ENCODE measurements around the gene GRIN2C. TPM values are rescaled to one million over a fixed set of nuclear protein-coding genes. Genes with fewer than 3 reads are reported as not detected.

GRIN2C gene
- total RNA-seq, 6 experiments from 2014 or later = 0.05 to 0.07 TPM; not detected in 4

DNA sequence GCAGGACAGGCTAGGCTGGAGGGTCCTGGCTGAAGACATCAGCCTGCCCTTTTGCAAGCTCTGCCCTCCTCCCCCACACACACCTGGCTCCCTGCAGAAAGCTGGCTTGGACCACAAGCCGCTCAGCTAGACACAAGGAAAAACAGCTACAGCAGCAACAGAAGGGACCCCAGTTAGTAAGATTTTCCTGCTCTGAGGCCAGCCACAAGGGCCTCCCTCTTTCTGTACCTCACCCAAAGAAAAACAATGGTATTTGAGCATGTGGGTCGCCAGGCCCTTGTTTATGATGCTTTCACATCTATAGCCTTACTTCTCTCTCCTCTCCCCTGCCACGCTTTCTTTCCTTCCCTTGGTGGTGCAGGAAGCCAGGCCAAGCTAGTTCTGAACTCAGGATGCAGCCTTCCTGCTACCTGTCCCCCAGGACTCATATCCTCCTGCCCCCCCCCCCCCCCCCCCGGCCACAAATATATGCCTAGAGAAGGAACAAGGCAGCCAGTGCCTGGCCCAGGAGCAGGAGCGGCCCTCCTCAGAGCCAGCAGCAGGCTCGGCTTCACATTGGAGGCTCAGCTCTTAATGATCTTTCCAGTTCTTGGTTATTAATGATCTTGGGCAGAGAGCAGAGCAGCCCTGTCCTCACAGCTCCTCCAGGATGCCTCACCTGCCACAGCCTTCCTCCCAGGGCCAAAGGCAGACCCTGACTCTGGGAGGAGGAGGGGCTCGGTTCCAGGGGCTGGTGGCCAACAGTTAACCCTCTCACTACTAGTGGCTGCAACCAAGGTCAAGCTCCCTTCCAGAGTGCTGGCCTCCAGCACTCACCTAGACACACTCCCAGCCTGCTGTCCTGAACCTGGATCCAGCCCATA, 19.5 kb downstream of the GRIN2C start:
- TF ChIP-seq, protein P1, sequence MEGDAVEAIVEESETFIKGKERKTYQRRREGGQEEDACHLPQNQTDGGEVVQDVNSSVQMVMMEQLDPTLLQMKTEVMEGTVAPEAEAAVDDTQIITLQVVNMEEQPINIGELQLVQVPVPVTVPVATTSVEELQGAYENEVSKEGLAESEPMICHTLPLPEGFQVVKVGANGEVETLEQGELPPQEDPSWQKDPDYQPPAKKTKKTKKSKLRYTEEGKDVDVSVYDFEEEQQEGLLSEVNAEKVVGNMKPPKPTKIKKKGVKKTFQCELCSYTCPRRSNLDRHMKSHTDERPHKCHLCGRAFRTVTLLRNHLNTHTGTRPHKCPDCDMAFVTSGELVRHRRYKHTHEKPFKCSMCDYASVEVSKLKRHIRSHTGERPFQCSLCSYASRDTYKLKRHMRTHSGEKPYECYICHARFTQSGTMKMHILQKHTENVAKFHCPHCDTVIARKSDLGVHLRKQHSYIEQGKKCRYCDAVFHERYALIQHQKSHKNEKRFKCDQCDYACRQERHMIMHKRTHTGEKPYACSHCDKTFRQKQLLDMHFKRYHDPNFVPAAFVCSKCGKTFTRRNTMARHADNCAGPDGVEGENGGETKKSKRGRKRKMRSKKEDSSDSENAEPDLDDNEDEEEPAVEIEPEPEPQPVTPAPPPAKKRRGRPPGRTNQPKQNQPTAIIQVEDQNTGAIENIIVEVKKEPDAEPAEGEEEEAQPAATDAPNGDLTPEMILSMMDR (IDR thresholded peaks at IDR 0.05) = no peak
- Mint-ChIP-seq H3K9me3 (no peaks in the 10 kb centered on the region), H3K27me3 (ENCODE audit: insufficient read depth) (peaks cover 2% of the 10 kb centered on the region; the same call in 1 of the 2 replicates), H3K4me3 (no peak overlapping the region), H3K36me3 (ENCODE audit: low read depth) (peaks cover 12% of the 10 kb centered on the region; the same call in 1 of the 2 replicates), H3K4me1 (ENCODE audit: low read depth) (peaks cover 15% of the 10 kb centered on the region), H3K27ac (no peak overlapping the region)
- no peak for DNase-seq

DNA sequence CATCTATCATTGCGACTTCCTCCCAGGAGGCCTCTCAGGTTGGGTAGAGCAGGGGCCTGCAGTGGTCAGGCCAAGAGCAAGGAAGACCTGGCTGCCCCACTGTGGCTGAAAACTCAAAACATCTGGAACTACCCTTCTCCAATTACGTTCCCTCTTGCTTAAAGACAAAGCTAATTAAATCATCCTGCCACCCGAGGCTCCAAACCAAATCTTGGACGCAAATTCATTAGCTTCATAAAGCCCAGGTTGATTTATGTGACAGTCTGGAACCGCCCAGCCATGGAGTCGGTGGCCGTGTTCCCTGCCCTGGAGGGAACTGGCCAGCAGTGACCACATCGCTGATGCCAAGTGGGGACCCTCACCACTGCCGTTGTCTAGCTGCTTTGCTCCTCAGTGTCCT, 21.4 kb downstream of the GRIN2C start:
- TF ChIP-seq, protein P1 (IDR thresholded peaks at IDR 0.05) = no peak
- peaks cover 2% of the 10 kb centered on the region; the same call in 1 of the 2 replicates for H3K27me3 Mint-ChIP-seq (ENCODE audit: insufficient read depth)
- peaks cover 24% of the 10 kb centered on the region for H3K4me1 Mint-ChIP-seq (ENCODE audit: low read depth)
- H3K4me3 Mint-ChIP-seq = no peak overlapping the region
- DNase-seq = no peak
- no peak overlapping the region for H3K27ac Mint-ChIP-seq
- peaks cover 12% of the 10 kb centered on the region; the same call in 1 of the 2 replicates for H3K36me3 Mint-ChIP-seq (ENCODE audit: low read depth)
- H3K9me3 Mint-ChIP-seq = no peaks in the 10 kb centered on the region

DNA sequence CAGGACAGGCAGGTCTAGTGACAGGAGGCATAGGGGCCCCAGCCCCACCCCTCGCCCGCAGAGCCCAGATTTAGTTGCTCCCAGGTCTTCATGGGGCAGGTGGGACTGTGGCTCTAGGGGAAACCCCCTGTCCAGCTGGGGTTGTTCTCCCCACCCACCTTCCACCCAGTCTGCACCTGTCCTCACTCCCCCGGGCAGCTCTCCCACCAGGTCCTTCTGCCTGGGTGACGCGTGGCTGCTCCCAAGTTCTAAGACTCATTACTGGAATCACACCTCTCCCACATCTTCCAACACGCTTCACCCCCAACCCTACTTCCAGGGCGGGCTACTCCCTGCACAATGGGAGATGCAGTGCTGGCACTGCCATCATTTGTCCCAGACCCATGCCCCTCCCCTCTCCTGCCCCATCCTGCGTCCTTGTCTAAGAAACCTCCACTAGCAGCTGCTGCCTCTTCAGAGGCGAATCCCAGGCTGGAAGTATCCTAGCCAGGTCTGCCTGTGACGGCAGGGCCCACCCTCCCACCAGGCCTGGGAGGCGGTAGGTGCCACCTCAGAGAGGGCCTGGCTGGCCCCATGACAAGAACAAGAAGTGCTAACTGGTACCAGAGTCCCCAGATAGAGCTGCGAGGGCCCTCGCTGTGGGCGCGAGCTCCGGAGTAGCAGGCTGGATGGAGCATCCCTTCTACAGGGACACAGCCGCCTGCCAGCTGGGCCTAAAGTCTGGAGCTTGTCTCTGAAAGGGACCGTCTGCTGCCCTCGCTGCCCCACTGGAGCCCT, 22.8 kb downstream of the GRIN2C start:
- TF ChIP-seq, protein P1 (IDR thresholded peaks at IDR 0.05) = no peak
- H3K27ac Mint-ChIP-seq = no peak overlapping the region
- H3K9me3 Mint-ChIP-seq = no peaks in the 10 kb centered on the region
- no peak for DNase-seq
- no peak overlapping the region for H3K4me3 Mint-ChIP-seq
- H3K27me3 Mint-ChIP-seq (ENCODE audit: insufficient read depth) = peaks cover 4% of the 10 kb centered on the region; the same call in 1 of the 2 replicates
- H3K36me3 Mint-ChIP-seq (ENCODE audit: low read depth) = peaks cover 12% of the 10 kb centered on the region; the same call in 1 of the 2 replicates
- peaks cover 30% of the 10 kb centered on the region for H3K4me1 Mint-ChIP-seq (ENCODE audit: low read depth)

DNA sequence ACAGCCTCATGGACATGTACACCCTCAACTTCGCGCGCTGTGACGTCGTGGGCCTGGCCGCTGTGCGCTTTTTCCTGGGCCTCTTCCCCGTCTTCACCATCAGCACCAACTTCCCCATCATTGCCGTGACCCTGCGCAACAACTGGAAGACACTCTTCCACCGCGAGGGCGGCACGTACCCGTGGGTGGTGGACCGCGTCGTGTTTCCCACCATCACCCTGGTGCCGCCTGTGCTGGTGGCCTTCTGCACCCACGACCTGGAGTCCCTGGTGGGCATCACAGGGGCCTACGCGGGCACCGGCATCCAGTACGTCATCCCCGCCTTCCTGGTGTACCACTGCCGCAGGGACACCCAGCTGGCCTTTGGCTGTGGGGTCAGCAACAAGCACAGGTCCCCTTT, 23.5 kb downstream of the GRIN2C start:
- TF ChIP-seq, protein P1 (IDR thresholded peaks at IDR 0.05) = no peak
- Mint-ChIP-seq H3K4me1 (ENCODE audit: low read depth) (peaks cover 26% of the 10 kb centered on the region), H3K4me3 (no peak overlapping the region), H3K27ac (no peak overlapping the region), H3K36me3 (ENCODE audit: low read depth) (peaks cover 12% of the 10 kb centered on the region; the same call in 1 of the 2 replicates), H3K27me3 (ENCODE audit: insufficient read depth) (peaks cover 4% of the 10 kb centered on the region; the same call in 1 of the 2 replicates), H3K9me3 (no peaks in the 10 kb centered on the region)
- no peak for DNase-seq

DNA sequence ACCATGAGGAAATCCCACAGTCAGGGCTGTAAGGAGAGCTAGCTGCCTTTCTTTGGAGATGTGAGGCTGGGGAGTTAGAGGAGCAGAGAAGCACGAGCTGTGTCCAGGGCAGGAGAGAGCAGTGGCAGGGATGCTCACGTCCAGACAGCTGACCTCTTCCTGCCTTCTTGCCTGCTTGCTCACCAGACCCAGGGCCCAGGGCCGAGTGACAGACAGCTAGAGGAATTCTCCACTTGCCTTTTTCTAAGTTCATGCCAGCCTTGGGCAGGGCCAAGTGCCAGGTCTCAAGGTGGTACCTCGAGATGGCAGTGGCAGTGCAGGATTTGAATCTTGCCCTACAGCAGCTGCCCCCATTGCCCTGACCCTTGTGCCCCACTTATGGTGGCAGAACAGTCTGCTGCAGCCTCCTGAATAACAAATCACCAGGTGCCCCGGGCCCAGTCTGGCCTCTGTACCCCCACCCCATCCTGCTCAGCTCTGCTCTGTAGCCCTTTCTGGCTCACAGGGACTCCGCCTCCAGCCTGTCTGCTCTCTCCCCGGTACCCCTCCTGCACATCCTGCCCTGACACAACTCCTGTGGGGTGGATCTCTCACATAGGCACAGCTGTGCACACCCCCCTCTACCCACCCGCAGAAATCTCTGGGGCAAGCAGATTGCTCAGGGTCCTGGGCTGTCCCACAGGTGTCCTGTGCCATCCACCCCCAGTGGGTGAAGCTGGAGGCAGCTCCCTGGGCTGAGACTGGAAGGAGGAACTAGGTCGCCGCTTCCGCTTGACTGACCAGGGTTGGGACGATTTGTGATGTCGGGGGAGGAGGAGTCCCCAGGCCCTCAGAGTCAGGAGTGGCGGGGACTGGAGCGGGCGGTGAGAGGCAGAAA, 25.9 kb downstream of the GRIN2C start:
- peak; percentile 60 for DNase-seq
- Mint-ChIP-seq H3K4me3 (no peak overlapping the region; the same call in 1 of the 2 replicates), H3K4me1 (ENCODE audit: low read depth) (peaks cover 17% of the 10 kb centered on the region), H3K9me3 (no peaks in the 10 kb centered on the region), H3K27me3 (ENCODE audit: insufficient read depth) (peaks cover 3% of the 10 kb centered on the region), H3K27ac (0 out of 2 replicates have a peak overlapping the region, but pooled peaks have one; percentile 14), H3K36me3 (ENCODE audit: low read depth) (peaks cover 12% of the 10 kb centered on the region; the same call in 1 of the 2 replicates)
- TF ChIP-seq, protein P1 (IDR thresholded peaks at IDR 0.05) = no peak

Data from HFFc6 (cell line).